ENCODE data around the gene ACTRT3.

DNA sequence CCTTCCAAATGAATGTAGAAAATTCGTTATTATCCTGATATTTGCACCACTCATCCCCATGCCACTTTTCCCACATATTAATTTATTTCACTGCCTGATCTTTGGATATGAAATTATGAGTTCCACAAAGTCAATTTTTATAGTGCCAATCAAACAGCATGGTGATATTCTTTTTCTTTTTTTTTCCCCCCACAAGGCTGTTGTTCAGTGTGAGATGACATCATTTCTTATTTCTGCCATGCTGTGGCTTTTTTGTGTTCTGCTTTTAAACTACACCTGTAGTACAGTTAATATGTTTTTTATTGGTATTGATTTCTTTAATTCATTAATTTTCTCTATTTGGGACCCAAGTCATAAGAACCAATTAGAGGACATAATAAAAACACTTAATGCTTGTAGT, 18.4 kb upstream of the ACTRT3 start:
- no peak for TF ChIP-seq ZNF274 (IDR thresholded peaks at IDR 0.05; ENCODE audit: low read depth, low read length)
- TF ChIP-seq YY1 (IDR thresholded peaks at IDR 0.05; ENCODE audit: insufficient read depth, insufficient read length) = no peak
- TF ChIP-seq SUZ12 (IDR thresholded peaks at IDR 0.05; ENCODE audit: extremely low read depth, insufficient read depth, insufficient read length) = no peak
